NT2/D1 (cell line): ENCODE data around the gene NLK.

Experiments used
- SUZ12 ChIP-seq: IDR thresholded peaks from 2 replicates; pipeline ENCODE4 v1.6.1; 2011; ENCODE audit not compliant: insufficient read length, insufficient read depth; ENCODE audit errors: extremely low read depth
- ZNF274 ChIP-seq: IDR thresholded peaks from 2 replicates; pipeline ENCODE4 v1.6.1; 2011; ENCODE audit warnings: mild to moderate bottlenecking, low read depth, low read length

DNA sequence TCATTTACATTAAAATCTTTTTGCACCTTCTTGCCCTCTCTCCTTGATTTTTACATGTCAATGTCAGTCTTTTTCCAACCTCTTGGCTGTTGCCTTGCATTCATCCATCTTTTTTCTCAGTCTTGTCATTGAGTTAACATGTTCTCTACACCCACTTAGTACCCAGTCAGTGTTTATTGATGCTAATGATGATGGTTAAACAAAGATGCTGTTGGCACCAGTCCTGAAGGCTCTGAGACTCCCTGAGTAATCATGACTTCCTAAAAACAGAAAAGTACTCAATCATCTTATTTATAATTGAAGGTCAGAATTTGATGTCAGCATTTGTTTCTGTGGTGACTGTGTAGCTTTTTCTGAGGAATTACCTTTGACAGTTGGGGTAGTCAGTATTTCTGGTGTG, 104.5 kb downstream of the NLK start:
- TF ChIP-seq SUZ12, result no peak
- TF ChIP-seq ZNF274, result no peak
